ENCODE measurements around the gene CTSE. TPM values are rescaled to one million over a fixed set of nuclear protein-coding genes. Genes with fewer than 3 reads are reported as not detected.

The CTSE gene
- total RNA-seq, 1 donor from 2014 or later: not detected

DNA sequence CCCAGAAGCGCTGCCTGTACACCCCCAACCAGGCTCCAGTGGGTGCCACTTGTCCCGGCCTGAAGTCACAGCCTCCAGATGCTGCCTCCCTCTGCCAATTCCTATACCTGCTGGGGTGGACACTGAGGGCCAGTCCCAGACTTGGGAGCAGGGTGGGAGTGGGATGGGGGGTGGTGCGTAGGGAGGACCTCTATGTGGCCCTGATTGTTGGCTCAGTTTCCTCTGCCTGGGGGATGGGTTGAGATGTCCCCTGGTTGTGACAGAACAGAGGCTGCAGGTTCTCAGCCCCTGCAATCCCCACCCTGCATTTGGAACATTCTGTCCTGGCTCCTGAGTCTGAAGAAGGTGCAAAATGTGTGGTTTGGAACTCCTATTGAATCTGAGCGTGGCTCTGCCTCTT, 47.7 kb downstream of the CTSE start:
- no peaks in the 10 kb centered on the region for H3K4me1 Mint-ChIP-seq (ENCODE audit: unreplicated experiment)
- no peaks in the 10 kb centered on the region for H3K36me3 Mint-ChIP-seq (ENCODE audit: unreplicated experiment)
- DNase-seq (ENCODE audit: extremely low spot score, unreplicated experiment): no peak
- TF ChIP-seq CTCF (IDR thresholded peaks at IDR 0.05): no peak
- no peaks in the 10 kb centered on the region for H3K9me3 Mint-ChIP-seq (ENCODE audit: unreplicated experiment)
- no peaks in the 10 kb centered on the region for H3K27me3 Mint-ChIP-seq (ENCODE audit: unreplicated experiment)
- no peak overlapping the region for H3K4me3 Mint-ChIP-seq (ENCODE audit: unreplicated experiment)
- no peak overlapping the region for H3K27ac Mint-ChIP-seq (ENCODE audit: unreplicated experiment)

- no peak for TF ChIP-seq CTCF (IDR thresholded peaks at IDR 0.05)
- Mint-ChIP-seq H3K27ac (ENCODE audit: unreplicated experiment) (no peak overlapping the region), H3K4me3 (ENCODE audit: unreplicated experiment) (no peak overlapping the region), H3K9me3 (ENCODE audit: unreplicated experiment) (no peaks in the 10 kb centered on the region), H3K36me3 (ENCODE audit: unreplicated experiment) (no peaks in the 10 kb centered on the region), H3K27me3 (ENCODE audit: unreplicated experiment) (no peaks in the 10 kb centered on the region), H3K4me1 (ENCODE audit: unreplicated experiment) (no peaks in the 10 kb centered on the region)
- DNase-seq (ENCODE audit: extremely low spot score, unreplicated experiment): no peak
Measured at GRCh38 chr1:205975387-205975998, 48.2 kb downstream of the CTSE start.

GRCh38 chr1:205974712-205975111, 49.0 kb downstream of the CTSE start:
- Mint-ChIP-seq H3K27ac (ENCODE audit: unreplicated experiment) (no peak overlapping the region), H3K4me1 (ENCODE audit: unreplicated experiment) (peaks cover 2% of the 10 kb centered on the region), H3K9me3 (ENCODE audit: unreplicated experiment) (no peaks in the 10 kb centered on the region), H3K4me3 (ENCODE audit: unreplicated experiment) (no peak overlapping the region), H3K36me3 (ENCODE audit: unreplicated experiment) (no peaks in the 10 kb centered on the region), H3K27me3 (ENCODE audit: unreplicated experiment) (no peaks in the 10 kb centered on the region)
- TF ChIP-seq CTCF (IDR thresholded peaks at IDR 0.05): no peak
- DNase-seq (ENCODE audit: extremely low spot score, unreplicated experiment): no peak

- peaks cover 2% of the 10 kb centered on the region for H3K4me1 Mint-ChIP-seq (ENCODE audit: unreplicated experiment)
- H3K27me3 Mint-ChIP-seq (ENCODE audit: unreplicated experiment): no peaks in the 10 kb centered on the region
- no peak overlapping the region for H3K4me3 Mint-ChIP-seq (ENCODE audit: unreplicated experiment)
- no peak for DNase-seq (ENCODE audit: extremely low spot score, unreplicated experiment)
- H3K9me3 Mint-ChIP-seq (ENCODE audit: unreplicated experiment): no peaks in the 10 kb centered on the region
- TF ChIP-seq CTCF (IDR thresholded peaks at IDR 0.05): no peak
- no peaks in the 10 kb centered on the region for H3K36me3 Mint-ChIP-seq (ENCODE audit: unreplicated experiment)
- H3K27ac Mint-ChIP-seq (ENCODE audit: unreplicated experiment): no peak overlapping the region
Measured at GRCh38 chr1:205973377-205974232, 50.1 kb downstream of the CTSE start.

GRCh38 chr1:205972491-205973168, 51.1 kb downstream of the CTSE start:
- TF ChIP-seq CTCF (IDR thresholded peaks at IDR 0.05): no peak
- H3K36me3 Mint-ChIP-seq (ENCODE audit: unreplicated experiment): no peaks in the 10 kb centered on the region
- H3K9me3 Mint-ChIP-seq (ENCODE audit: unreplicated experiment): no peaks in the 10 kb centered on the region
- no peak for DNase-seq (ENCODE audit: extremely low spot score, unreplicated experiment)
- no peaks in the 10 kb centered on the region for H3K27me3 Mint-ChIP-seq (ENCODE audit: unreplicated experiment)
- H3K4me3 Mint-ChIP-seq (ENCODE audit: unreplicated experiment): no peak overlapping the region
- peaks cover 2% of the 10 kb centered on the region for H3K4me1 Mint-ChIP-seq (ENCODE audit: unreplicated experiment)
- H3K27ac Mint-ChIP-seq (ENCODE audit: unreplicated experiment): no peak overlapping the region

Measured in osteocyte (in vitro differentiated cells).